Stimulated activated CD4-positive, alpha-beta T cell treated with anti-CD3 and anti-CD28 coated beads, Interleukin-1b, Interleukin-23, amount 100 ng/mL, for 4 hours (primary cell): ENCODE measurements around the gene DARS1.
"Not testable (repeated sequence)": the region's sequence is repeated elsewhere in the genome, so short reads cannot be mapped to it uniquely, and the experiment has no call there.

Experiments
- DNase-seq, 2 donors: peaks; one replicate each; pipeline ENCODE4 v3.0.0-alpha.2; 2020; ENCODE audit warnings: low read depth in 2 of 2

The DARS1 gene

DNA sequence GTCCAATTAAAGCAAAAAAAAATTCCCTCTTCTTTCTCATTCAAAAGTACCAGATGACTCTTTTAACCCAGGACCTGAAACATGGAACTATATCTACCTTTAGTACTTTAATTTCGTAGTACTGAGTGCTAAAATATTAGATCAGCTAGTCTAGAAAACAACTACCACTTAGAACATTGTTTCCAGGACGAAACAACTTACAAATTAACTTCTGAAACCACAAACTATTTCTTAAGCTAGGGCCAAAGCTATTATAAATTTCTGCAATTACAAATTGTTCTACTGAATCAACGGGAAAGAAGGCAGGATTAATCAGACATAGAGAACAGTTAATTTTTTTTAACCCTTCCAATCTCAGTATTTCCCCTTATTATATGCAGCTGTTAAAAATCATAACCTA lies 39.9 kb downstream of the DARS1 start:
- no peak for DNase-seq

DNA sequence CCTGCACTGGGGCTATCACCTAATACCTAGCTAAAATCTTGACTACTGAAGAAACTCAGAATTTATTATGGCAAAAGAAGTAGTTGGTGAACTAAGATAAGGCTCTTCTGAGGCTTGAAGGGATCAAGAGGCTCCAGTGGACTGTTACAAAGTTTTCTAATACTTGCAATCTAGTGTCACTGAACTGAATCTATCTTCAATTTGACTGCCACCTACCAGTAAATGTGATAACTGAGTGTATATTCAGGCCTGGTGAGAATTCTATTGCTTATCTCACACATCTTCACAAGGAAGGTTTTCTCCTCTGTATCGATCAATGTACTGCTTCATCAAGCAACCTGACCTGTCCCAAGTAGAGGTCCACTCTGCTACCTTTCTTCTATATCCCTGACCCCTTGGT lies 40.8 kb downstream of the DARS1 start:
- no peak for DNase-seq

DNA sequence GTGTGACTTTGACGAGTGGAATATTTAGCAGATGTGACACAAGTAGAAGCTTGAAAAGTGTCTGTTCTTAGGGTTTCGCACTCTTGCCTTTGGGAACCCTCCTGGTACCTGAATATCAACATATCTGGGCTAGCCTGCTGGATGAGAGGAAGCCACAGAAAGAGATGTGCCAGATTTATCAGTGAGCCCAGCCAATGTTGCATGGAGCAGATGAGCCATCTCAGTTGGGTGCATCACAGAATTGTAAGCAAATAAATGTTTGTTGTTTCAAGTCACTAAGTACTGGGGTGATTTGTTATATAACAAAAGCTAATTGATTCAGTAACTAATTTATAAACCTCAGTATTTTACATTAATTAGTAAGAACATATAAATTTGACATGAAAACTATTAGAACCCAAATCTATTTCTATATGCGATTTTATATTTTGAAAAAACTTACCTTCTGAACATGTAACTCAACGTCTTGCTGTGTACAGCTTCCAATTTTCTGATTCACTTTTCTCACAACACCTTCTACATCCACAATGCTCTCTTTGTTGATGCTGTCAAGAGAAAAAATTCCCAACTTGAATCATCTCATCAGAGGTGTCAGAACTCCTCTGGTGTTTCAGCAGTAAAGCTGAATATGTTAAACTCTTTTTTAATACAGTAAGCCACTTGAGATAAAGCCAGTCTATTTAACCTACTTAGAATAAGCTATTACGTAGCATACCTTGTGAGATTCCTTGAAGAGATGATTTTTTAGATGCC lies 42.3 kb downstream of the DARS1 start:
- no peak for DNase-seq

- DNase-seq, result no peak
These were observed 48.9 kb downstream of the DARS1 start for GRCh38 chr2:135936524-135936923.

GRCh38 chr2:135935914-135936313 lies 49.5 kb downstream of the DARS1 start:
- no peak for DNase-seq

DNA sequence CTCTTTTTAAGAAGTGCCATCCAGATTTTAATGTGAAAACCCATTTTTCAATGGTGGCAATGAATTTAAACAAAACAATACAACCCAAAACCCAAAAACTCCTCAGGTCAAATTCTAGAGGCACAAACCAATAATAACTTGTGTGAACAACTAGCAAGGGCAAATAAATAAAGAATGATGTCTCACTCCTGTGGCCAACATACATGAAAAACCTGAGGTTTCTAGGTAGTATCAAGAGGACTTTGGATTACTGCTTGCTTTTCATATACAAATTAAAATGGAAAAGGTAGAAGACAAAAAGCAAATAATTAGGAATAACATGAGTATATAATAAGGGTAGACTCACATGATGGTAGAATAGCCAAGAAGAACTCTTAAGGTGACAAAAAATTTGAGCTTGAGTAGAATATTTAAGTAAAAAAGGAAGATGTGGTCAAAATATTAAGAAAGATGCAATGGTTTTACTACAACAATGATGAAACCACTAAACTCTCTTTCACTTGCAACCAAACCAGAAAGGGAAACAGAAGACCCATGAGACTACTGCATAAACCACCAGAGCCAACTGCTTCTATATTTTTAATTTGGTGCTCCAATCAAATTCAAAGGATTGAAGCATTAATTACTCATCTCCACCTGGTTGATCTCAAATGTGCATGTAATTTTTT lies 53.5 kb downstream of the DARS1 start:
- DNase-seq, result no peak

GRCh38 chr2:135926605-135927004 lies 58.8 kb downstream of the DARS1 start:
- DNase-seq, result no peak

DNA sequence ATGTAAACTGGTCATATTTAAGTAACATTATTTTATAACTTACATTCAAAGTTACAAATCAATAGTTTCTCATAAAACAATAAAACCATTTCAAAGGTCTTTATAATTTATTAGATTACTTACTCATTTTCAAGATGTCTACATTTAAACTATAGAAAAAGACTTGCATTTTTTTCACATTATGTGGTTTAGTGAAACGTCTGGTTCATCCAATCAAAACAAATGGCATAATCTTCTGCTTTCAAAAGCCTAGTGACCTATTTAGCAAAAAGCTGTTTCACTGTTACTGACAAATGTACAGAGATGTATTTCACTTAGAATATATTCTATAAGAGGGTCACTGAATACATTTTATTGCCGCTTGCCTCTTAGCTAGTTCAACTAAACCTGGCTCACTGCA lies 59.9 kb downstream of the DARS1 start:
- no peak for DNase-seq

- DNase-seq, result peak in 1 of 2 donors; percentile 28
These were observed 69.2 kb downstream of the DARS1 start for GRCh38 chr2:135916207-135916606.

- no peak for DNase-seq
These were observed 70.9 kb downstream of the DARS1 start for GRCh38 chr2:135914485-135914884.

DNA sequence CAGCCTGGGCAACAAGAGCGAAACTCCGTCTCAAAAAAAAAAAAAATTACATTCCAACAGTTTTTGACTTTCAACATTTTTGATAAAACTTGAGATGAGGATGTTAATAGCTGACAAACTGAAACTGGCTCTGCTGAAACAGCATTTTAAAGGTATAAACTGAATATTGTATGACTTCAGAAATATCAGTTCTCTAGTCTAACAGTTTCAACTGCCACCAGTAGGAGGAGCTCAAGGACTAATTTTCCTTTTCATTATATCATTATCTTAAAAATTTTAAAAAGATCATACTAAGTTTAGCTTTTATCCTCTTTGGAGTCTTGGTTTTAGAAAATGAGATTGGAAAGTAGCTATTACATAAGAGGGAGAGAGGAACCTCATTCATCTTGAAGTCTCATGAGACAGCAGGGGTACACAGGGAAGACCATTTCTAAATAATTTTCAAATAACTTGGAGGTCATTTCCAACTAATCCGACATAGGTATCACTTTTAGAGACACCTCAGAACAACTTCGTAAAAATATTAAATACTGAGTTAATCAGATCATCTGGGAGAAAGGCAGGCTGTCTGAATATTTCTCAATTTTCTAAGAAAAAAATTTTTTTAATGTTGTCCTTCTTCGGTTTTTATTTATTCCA lies 71.6 kb downstream of the DARS1 start:
- DNase-seq, result peak in 1 of 2 donors; percentile 50

GRCh38 chr2:135909976-135910375 lies 75.5 kb downstream of the DARS1 start:
- DNase-seq, result no peak

DNA sequence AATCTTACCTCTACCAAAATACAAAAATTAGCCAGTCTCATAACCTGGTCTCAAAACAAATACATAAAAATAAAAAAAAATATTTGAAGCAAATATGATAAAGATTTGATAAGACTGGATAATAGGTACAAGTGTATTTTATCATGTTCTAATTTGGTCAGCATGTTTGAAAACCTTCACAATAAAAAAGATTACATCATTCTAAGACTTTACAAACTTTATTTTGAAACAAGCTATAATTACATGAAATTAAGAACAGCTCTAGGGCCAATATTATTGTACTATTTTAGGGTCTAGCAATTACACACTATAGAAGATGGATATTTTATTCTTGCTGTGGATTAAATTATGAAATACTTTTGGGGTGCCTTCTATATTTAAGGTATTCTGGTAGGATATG lies 79.7 kb downstream of the DARS1 start:
- DNase-seq, result no peak

DNA sequence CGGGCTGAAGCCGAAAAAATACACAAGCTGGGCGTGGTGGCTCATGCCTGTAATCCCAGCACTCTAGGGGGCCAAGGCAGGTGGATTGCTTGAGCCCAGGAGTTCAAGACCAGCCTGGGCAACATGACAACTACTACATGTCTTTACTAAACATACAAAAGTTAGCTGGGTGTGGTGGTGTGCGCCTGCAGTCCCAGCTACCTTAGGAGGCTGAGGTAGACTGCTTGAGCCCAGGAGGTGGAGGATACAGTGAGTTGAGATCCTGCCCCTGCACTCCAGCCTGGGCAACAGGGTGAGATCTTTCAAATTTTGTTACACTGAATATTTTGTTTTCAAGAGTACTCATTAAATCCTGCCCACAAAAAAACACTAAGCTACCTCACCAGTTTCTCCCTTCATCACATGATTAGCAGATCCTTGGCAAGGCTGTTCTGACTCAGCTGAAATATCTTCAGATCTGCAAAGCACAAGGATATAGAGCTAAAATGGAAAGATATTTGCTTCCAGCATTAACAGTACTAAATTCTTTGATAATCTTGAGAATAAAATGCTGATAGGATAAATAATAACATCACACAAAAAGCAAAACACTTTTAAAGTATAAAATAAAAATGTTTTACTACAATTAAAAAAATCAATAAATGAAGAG lies 81.0 kb downstream of the DARS1 start:
- no peak for DNase-seq

- no peak for DNase-seq
These were observed 81.8 kb downstream of the DARS1 start for GRCh38 chr2:135903650-135904049.

- no peak for DNase-seq
These were observed 85.9 kb downstream of the DARS1 start for GRCh38 chr2:135899567-135899966.

DNA sequence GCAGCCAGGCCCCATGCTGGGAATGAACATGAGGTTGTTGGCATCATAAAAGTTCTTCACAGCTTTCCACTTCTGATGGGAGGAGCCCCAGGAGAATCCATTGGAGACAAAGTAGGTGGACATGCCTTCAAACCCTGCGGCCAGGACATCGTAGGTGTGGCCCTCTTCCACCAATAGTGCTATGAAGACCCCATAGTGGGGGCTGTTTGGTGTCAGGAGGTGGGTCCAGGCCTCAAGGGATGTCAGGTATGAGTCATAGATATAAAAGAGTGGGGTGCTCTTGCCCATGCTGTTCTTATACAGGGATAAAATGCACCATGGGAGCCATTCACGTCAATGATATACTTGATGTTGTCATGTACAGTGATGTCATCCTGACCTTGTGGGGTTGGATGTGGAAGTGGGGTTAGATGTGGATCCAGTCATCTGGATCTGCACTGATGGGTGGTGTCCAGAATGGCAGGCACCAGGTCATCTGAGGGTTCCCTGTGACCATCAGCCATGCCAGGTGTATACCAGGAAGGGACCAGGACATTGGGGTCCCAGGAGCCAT lies 87.1 kb downstream of the DARS1 start:
- DNase-seq, result no peak

GRCh38 chr2:135894930-135895329 lies 90.5 kb downstream of the DARS1 start:
- no peak for DNase-seq

GRCh38 chr2:135893374-135893794 lies 92.0 kb downstream of the DARS1 start:
- no peak for DNase-seq

DNA sequence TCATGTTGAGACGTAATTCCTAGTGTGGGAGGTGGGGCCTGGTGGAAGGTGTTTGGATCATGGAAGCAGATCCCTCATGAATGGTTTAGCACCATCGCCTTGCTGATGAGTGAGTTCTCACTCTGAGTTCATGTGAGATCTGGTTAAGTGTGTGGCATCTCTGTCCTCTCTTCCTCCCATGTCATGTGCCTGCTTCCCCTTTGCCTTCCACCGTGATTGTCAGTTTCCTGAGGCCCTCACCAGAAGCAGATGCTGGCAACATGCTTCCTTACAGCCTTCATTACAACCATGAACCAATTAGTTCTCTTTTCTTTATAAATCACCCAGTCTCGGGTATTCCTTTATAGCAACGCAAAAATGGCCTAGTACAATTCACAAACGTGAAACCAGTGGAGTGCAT lies 94.6 kb downstream of the DARS1 start:
- no peak for DNase-seq

DNA sequence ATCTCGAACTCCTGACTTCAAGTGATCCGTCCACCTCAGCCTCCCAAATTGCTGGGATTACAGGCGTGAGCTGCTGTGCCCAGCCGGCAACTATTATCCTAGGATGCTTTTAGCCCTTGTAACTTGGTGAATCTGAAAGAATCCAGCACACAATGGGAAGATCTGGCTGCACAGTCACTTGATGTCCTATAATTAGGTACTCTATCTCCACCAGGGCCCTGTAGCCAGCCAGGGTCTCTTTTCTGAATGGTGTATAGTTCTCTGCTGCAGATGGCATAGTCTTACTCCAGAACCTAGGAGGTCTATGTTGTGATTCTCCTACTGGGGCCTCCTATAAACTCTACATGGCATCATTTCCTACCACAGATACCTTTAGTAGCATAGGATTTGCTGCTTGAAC lies 95.3 kb downstream of the DARS1 start:
- DNase-seq, result no peak

GRCh38 chr2:135888587-135888986 lies 96.8 kb downstream of the DARS1 start:
- DNase-seq, result not testable (repeated sequence)
